CD4-positive, alpha-beta T cell treated with Interleukin-15 for 4 hours (primary cell): ENCODE results near the gene ICAM1.

Experiments
- DNase-seq: peaks from one replicate; pipeline ENCODE4 v3.0.0-alpha.2; 2020; ENCODE audit warnings: low spot score

ICAM1 gene

DNA sequence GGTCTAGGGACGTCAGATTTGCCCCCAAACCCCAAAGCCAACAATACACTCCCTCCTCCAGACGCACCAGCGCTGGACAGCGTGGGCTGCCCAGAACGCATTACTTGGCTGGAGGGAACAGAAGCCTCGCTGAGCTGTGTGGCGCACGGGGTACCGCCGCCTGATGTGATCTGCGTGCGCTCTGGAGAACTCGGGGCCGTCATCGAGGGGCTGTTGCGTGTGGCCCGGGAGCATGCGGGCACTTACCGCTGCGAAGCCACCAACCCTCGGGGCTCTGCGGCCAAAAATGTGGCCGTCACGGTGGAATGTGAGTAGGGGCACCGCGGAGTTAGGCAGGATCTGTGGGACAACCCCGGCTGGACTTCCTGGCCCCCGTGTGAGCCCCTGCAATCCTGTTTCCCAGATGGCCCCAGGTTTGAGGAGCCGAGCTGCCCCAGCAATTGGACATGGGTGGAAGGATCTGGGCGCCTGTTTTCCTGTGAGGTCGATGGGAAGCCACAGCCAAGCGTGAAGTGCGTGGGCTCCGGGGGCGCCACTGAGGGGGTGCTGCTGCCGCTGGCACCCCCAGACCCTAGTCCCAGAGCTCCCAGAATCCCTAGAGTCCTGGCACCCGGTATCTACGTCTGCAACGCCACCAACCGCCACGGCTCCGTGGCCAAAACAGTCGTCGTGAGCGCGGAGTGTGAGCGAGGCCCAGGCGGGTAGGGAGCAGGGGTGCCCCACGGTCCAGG, 22.9 kb downstream of the ICAM1 start:
- DNase-seq, result no peak

DNA sequence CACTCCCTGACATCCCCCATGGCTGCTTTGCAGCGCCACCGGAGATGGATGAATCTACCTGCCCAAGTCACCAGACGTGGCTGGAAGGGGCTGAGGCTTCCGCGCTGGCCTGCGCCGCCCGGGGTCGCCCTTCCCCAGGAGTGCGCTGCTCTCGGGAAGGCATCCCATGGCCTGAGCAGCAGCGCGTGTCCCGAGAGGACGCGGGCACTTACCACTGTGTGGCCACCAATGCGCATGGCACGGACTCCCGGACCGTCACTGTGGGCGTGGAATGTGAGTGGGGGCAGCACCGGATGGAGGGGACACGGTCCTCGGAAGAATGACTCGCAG, 23.4 kb downstream of the ICAM1 start:
- DNase-seq, result no peak

DNA sequence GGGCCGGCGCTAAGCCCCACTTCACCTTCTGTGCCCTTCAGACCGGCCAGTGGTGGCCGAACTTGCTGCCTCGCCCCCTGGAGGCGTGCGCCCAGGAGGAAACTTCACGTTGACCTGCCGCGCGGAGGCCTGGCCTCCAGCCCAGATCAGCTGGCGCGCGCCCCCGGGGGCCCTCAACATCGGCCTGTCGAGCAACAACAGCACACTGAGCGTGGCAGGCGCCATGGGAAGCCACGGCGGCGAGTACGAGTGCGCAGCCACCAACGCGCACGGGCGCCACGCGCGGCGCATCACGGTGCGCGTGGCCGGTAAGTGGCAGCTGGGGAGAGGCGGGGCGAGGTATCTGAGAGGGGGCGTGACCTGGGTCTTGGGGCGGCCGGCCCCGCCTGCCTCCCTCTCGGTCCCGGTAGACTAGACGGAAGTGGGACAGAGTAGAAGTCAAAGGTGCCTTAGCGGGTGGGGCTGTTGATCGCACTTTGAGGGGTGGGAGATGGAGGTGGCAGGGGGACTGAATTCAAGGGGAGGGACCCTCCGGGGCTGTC, 24.5 kb downstream of the ICAM1 start:
- DNase-seq, result peak; percentile 75

DNA sequence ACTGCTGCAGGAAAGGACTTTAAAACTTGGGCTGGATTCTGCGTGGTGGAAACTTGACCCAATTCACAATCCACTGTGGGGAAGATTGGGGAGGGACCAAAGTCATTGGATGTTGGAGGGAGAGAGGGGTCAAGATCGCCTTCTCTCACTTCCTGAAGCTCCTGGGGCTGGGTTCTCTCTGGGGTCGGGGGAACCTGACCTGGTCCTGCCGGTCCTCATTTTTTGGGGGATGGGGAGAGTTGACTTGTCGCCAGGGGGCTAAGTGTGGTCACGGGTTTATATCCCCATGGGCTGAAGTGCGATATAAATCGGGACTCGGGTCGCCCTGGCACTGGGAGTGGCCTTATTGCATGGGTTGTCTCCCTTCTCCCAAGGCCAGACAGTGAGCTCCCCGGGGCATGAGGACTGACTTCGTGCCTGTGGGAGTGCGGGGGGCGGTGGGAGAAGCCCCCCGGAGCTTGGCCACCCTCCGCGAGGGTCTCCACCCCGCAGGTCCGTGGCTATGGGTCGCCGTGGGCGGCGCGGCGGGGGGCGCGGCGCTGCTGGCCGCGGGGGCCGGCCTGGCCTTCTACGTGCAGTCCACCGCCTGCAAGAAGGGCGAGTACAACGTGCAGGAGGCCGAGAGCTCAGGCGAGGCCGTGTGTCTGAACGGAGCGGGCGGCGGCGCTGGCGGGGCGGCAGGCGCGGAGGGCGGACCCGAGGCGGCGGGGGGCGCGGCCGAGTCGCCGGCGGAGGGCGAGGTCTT, 25.1 kb downstream of the ICAM1 start:
- DNase-seq, result no peak

DNA sequence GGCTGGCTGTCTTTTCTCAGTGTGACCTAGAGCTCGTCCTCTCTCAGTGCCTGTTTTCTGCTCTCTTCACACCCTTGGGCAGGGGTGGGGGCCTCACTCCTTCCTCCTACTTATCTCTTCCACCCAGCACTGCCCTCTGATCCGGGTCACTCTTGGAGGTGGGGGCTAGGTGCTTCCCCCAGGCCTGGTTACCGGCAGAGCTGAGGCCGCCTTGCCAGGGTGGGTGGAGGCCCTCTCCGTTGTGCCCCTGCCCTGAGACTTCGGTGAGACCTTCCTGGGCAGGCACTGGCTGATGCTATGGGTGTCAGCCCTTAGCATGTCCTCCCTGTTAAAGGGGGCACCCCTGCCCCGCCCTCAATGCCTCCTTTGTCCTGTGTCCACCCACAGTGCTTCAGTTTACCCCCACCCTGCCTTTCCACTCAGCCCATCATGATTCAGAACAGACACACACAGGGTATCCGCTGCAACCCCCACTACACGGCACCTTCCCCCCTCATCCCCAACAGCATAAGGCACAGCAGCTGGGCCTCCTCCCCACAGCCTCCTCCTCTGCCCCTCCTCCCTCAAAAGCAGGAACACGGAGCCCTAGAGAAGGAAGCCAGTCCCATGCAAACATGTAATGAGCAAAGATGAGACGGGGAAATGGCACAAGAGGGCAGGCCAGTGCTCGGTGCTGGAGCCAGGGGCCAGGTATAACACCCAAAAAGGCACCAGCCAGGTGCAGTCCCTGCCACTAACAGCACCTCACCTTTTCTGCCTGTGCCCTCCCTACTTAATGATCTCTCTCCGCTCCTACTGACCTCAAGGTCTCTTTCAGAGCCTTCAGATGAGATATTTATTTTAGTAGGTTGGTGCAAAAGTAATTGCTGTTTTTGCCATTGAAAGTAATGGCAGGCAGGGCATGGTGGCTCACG, 28.9 kb downstream of the ICAM1 start:
- DNase-seq, result no peak

DNA sequence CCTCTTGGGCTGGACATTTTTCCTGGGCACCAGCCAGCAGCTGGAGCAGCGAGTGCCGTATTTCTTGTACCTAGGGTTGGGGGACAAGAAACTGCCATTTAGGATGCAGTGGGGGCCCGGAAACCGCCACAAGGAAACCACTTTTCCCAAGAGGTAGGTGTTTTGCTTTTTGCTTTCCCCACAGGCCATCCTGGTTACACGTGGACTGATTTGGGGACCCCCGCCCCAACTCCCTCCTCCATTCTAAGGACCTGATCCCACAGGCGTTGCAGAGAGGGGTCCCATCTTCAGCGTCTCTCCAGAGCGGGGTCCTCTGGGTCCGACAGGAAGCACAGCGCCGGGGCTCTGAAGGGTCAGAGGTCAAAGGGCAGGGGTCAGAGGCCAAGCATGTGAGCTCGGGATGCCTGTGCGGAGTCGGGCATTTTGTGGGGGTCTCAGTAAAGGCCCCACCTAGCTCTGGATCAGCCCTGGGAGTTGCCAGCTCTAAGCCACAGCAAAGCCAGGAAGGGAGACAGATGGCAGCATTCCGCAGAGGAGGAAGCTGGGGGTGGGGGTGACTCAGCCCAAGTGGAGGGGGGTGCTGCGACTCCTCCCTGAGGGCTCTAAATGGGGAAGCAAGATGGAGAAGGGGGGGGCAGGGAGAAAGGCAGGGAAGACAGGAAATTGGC, 34.4 kb downstream of the ICAM1 start:
- DNase-seq, result no peak

DNA sequence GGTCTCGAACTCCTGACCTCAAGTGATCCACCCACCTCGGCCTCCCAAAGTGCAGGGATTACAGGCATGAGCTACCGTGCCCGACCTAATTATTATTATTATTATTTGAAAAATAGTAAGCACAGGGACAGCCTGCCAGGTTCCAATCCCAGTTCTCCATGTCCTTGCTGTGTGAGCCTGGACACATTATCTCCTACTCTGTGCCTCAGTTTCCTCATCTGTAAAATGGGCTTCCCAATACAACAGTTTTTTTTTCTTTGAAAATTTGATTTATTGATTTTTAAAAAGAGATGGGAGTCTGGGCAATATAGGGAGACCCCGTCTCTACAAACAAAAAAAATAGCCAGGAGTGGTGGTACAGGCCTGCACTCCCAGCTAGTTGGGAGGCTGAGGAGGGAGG, 35.4 kb downstream of the ICAM1 start:
- no peak for DNase-seq

DNA sequence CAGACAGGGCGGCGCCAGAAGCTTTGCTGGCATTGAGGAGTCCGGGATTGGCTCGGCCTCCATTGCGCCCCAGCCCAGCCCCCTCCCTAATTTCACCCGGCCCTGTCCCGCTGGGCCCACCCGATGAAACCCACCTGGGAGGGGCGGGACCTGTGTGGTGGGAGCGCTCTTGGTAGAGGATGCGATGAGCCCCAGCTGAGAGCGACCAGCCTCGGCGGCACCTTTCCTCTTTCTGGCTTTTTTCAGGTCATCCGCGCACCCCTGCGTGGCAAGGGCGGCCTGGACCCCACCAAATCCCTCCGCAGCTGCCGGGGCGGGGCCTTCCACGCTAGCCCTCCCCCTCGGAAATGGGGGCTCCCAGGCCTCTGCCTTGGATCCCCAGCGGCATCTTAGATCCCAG, 38.5 kb downstream of the ICAM1 start, which contains the start of gene ZGLP1:
Gene ZGLP1, minus strand, starts transcription at position 393 of the 400 bp plus-strand sequence.
- no peak for DNase-seq

DNA sequence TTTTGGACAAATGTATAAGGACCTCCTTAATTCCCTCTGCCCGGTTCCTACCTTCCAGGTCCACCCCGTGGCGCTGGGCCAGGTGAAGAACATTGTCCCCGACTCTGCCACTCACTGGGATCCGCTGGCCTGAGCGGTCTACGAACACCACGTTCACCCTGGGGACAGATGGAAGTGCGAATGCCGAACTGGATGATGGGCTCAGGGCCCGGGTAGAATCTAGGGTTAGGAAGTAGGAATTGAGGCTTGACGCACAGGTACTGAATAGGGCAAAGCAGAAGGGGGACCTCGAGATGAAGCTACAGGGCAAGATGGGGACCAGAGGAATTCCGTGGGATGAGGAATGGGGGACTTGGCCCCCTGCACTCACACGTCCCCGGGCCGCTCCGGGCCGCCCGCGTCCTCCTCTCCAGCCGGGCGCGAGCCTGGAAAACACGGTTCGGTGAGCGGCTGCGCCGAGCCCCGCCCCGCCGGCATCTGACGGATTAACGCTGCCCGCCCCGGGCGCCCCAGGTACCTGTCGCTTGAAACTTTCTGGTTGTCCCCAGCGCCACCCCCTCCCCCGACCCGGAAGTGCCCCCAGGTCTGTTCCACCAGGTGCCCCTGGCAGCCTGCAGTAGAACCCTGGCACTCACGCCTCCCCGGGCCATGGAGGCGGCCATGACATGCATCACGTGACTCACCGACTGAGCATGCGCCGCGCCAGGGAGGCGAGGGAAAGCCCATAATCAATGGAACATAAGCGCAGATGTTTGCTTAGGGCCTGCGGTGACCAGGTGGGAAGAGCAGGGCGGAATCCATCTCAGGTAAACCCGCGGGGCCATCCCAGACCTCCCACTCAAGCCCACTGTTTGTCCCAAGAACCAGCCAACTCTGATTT, 44.7 kb downstream of the ICAM1 start, which contains the start of gene FDX2:
Gene FDX2, minus strand, starts transcription at position 681 of the 880 bp plus-strand sequence. Its CDS starts 19 bp downstream, at position 662.
- DNase-seq, result peak; percentile 92

DNA sequence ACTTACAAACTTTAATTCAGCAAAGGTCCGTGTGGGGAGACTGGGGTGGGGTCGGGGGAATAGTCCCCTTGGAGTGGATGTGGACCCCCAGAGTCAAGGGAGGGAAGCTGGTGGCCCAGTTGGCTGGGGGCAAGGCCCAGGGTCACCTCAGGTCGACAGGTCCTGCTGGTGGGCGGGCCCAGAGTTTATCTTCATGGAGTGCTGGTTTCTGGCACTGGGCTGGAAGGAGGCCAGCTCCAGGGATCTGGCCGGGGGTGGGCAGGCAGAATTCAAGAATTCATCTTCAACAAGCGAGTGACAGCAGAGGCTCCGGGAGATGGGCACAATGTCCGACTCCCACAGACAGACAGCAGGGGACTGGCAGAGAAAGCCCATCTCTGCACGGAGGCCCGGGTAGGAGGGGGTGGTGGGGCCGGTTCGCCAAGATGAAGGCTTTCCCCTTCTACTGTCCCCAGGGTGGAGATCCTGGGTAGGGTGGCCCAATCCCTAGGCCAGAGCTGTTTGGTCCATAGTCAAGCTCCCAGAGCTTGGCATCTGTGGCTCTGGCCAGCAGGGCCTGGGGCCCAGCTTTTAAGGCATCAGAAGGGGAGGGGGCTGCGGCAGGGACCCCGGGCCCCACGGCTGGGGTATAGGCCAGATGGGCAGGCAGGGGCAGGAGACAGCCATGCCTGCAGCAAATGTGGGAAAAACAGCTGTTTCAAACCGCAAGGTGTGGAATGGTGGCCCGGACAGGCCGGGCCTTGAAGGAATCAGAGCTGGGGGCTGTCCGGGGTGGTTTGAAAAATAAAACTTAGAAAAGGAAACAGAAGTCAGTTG, 45.5 kb downstream of the ICAM1 start:
- no peak for DNase-seq

DNA sequence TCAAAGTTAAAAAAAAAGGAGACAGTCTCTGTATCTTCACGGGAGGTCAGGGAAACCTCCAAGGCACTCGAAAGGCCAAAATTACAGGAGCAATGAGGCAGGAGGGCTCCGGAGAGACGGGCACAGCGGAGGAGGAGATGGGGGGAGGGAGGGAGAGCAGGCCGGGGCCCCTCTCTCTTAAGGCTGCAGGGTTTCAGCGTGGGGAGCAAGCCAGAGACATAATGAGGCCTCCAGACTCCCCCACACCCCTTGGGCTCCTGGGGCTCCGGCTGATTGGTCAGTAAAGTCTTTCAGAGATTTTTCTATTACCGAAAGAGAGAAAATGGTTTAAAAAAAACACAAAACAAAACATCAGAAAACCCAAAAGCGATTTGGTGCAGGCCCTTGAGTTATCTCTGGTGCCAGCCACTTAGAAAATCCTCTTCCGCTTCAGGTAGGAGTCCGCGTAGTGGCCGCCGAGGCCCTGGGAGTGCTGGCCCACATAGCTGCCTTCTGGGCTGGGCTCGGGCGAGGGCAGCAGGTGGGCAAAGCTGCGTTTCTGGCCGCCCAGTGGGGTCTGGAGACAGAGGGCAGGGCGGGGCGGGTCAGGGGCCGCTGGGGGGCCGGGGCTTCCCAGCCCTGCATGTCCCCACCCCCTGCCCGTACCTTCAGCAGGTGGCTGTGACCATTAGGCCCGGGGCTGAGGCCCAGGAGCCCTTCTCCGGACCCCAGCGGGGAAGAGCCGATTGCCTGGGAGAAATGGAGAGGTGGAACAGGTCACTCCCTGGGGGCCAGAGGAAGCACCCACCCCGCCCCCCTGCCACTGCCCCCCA, 46.3 kb downstream of the ICAM1 start:
- DNase-seq, result no peak

DNA sequence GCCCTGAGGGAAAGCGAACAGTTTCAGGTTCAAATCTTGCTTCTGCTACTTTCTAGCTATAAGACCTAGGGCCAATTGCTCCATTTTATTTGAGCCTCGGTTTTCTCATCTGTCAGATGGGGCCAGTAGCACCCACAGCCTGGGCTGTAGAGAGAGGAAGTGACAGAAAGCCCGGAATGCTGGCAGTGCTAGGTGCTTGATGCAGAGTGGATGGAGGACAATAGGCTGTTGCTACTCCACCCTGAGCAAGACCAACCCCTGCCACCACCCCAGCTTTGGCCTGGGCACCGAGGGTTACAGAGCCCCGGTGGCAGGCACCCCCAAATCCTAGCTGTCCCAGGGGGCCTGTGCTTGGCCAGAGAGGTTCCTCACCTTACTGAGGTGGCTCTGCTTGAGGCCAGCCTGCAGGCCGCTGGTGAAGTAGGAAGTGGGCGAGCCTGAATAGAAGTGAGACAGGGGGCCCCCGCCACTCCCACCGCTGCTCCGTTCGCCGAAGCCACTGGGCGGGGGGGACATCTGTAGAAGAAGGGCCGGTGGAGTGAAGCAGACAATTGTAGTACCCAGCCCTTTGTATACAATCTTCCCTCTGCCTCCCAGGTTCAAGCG, 47.0 kb downstream of the ICAM1 start:
- DNase-seq, result no peak

DNA sequence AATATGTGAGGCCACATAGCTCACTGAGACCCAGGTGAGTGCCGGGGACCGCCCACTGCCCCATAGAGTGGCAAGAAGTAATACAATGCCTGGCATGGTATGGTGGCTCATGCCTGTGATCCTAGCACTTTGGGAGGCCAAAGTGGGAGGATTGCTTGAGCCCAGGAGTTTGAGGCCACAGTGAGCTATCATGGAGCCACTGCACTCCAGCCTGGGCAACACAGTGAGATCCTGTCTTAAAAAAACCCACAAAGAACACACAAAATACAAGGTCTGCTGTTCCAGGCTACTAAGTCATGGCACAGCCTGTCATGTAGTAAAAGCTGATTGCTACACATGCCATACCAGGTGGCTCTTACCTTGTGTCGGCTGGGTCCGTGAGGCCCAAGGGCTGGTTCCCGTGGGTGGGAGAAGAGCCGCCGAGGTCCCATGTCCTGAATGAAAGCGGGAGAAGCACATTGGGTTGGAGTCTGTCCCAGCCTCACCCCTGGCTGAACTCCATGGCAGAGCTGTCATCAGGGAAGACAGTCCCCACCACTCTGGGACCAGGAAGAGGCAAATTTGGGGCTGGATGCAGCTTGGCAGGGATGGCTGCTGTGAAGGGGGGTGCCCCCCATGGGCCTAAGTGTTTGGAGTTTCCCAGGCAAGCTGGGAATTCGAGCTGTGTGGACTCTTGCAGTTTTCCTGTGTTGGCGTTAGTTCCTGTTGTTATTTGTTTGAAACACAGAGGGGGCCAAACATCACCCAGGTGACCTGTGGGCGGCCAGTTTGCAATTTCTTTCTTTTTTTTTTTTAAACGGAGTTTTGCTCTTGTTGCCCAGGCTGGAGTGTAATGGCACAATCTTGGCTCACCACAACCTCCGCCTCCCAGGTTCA, 48.1 kb downstream of the ICAM1 start:
- DNase-seq, result no peak

DNA sequence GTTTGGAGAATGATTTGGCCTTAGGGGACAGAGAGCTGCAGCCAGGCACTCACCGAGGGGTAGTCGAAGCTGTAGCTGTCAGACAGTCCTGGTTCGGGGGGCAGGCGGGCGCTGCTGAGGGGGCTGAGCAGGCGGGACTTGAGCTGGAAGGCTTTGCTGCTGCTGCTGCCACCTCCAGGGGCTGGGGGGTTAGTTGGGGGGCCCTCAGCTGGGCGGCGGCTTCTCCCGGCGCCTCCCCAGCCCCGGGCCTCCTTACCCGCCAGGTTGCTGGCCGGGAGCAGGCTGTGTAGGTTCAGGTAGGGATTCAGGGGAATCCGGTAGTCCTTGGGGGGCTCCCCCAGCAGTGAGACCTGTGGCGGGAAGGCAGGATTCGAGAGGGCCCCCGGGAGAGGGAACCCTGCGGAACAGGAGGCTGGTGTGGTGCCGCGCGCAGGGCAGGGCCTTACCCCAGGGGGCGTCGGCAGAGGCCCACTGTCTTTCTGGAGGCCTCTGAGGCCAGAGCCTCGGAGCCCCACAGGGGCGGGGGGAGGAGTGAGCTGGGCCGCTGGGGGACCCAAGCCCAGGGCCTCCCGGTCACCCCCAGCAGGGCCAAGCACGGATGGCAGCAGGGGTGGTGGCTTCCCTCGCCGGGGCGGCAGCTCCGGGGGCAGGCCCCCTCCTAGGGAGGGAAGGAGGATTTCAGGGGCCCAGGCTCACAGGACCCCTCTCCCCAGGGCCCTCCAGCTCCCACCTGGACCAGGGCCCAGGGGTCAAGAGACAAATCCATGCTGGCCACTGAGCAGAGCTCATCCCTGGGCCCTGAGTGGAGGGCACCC, 49.9 kb downstream of the ICAM1 start:
- DNase-seq, result no peak

DNA sequence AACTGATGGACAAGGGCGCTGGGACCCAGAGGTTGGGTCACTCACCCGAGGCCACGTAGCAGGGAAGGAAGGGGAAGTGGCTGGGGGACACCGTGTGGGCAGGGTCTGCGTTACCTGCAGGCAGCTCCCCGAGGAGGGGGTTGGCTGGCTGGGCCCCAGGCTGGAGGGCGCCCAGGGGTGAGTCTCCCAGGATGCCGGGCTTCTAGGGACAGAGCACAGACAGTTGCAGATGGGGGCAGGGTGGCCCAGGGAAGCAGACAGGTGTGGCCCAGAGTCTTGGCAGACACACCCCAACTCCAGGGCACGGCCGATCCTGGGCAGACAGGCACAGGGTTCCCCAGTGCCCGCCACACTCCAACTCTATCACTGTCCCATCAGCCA, 50.5 kb downstream of the ICAM1 start:
- DNase-seq, result no peak
